CD14-positive monocyte (primary cell): ENCODE data around the gene AGBL1. TPM values are rescaled to one million over a fixed set of nuclear protein-coding genes. Genes with fewer than 3 reads are reported as not detected.

Experiments used
- DNase-seq, 3 donors: peaks; one replicate each; pipeline ENCODE4 v3.0.0-alpha.2; 2011 to 2022
- H2AFZ ChIP-seq: 2 replicates; pipeline ENCODE4 v1.6.0; 2012; ENCODE audit warnings: mild to moderate bottlenecking, low read depth, low read length, inconsistent platforms; ENCODE audit not compliant: insufficient read depth, poor library complexity, severe bottlenecking
- H3K27ac ChIP-seq, 2 donors: 1 replicate in 1 of 2; 2 replicates in 1 of 2; pipeline ENCODE4 v1.5.1; 2012 to 2013; ENCODE audit warnings: low read length in 2 of 2, control low read depth in 1 of 2, inconsistent platforms in 1 of 2, low read depth in 1 of 2, mild to moderate bottlenecking in 1 of 2
- H3K27me3 ChIP-seq, 2 donors: one replicate each; pipeline versions ENCODE4 v1.6.0 to v1.6.1; 2011 to 2013; ENCODE audit warnings: low read length in 2 of 2; ENCODE audit not compliant: control insufficient read depth in 2 of 2, insufficient read depth in 2 of 2
- H3K36me3 ChIP-seq, 2 donors: replicated peaks in 1 of 2; 1 replicate in 1 of 2; 2 replicates in 1 of 2; pipeline versions ENCODE4 v1.5.1 to v1.6.1; 2012 to 2013; ENCODE audit warnings: low read length in 2 of 2, control low read depth in 1 of 2, inconsistent platforms in 1 of 2, mild to moderate bottlenecking in 1 of 2; ENCODE audit not compliant: insufficient read depth in 2 of 2, control insufficient read depth in 1 of 2
- H3K4me1 ChIP-seq, 2 donors: 1 replicate in 1 of 2; 2 replicates in 1 of 2; pipeline versions ENCODE4 v1.5.1 to v1.6.1; 2012 to 2013; ENCODE audit warnings: low read length in 2 of 2, control low read depth in 1 of 2, inconsistent platforms in 1 of 2, mild to moderate bottlenecking in 1 of 2, moderate library complexity in 1 of 2; ENCODE audit not compliant: insufficient read depth in 2 of 2, control insufficient read depth in 1 of 2
- H3K4me2 ChIP-seq: replicated peaks from 2 replicates; pipeline ENCODE3; 2012; ENCODE audit warnings: low read length, moderate library complexity, mild to moderate bottlenecking; ENCODE audit not compliant: poor library complexity, severe bottlenecking; ENCODE audit errors: extremely low read depth
- H3K4me3 ChIP-seq, 3 experiments: fragments of 200-600 bp in 1 of 3; sonication (generic) in 1 of 3; replicated peaks in 1 of 3; 1 replicate in 2 of 3; 2 replicates in 1 of 3; pipeline ENCODE4 v1.5.1; 2011 to 2013; ENCODE audit warnings: low read length in 3 of 3, mild to moderate bottlenecking in 3 of 3, control low read depth in 2 of 3, low read depth in 2 of 3, inconsistent platforms in 1 of 3, moderate library complexity in 1 of 3
- H3K79me2 ChIP-seq: 2 replicates; pipeline ENCODE4 v1.6.0; 2012; ENCODE audit warnings: mild to moderate bottlenecking, control low read depth, inconsistent platforms, low read length, moderate library complexity; ENCODE audit not compliant: insufficient read depth
- H3K9ac ChIP-seq: 2 replicates; pipeline ENCODE4 v1.6.0; 2017; ENCODE audit warnings: low read length, mild to moderate bottlenecking; ENCODE audit not compliant: insufficient read depth, poor library complexity, severe bottlenecking
- H3K9me3 ChIP-seq, 2 donors: replicated peaks in 1 of 2; 1 replicate in 1 of 2; 2 replicates in 1 of 2; pipeline versions ENCODE4 v1.5.1 to v1.6.1; 2012 to 2013; ENCODE audit warnings: low read length in 2 of 2, control low read depth in 1 of 2; ENCODE audit not compliant: control insufficient read depth in 1 of 2, insufficient read depth in 1 of 2
- H4K20me1 ChIP-seq: 2 replicates; pipeline ENCODE4 v1.6.0; 2012; ENCODE audit warnings: mild to moderate bottlenecking, low read length, control low read depth, moderate library complexity; ENCODE audit not compliant: insufficient read depth
- H3K27ac Mint-ChIP-seq, 7 donors: one replicate each; pipeline ENCODE4 v1.8.0; 2020; ENCODE audit warnings: mild to moderate bottlenecking in 7 of 7, mixed read lengths in 7 of 7, moderate library complexity in 6 of 7, inconsistent platforms in 2 of 7
- H3K27me3 Mint-ChIP-seq, 3 donors: one replicate each; pipeline ENCODE4 v1.8.0; 2021 to 2022; ENCODE audit warnings: low read depth in 3 of 3, mild to moderate bottlenecking in 3 of 3, mixed read lengths in 3 of 3, moderate library complexity in 3 of 3, inconsistent platforms in 1 of 3
- H3K36me3 Mint-ChIP-seq, 2 donors: one replicate each; pipeline ENCODE4 v1.8.0; 2020; ENCODE audit warnings: mixed read lengths in 2 of 2, inconsistent platforms in 1 of 2, mild to moderate bottlenecking in 1 of 2
- H3K4me1 Mint-ChIP-seq: one replicate; pipeline ENCODE4 v1.8.0; 2020; ENCODE audit warnings: mild to moderate bottlenecking, mixed read lengths
- H3K4me3 Mint-ChIP-seq, 2 donors: one replicate each; pipeline ENCODE4 v1.8.0; 2020; ENCODE audit warnings: mild to moderate bottlenecking in 2 of 2, mixed read lengths in 2 of 2, moderate library complexity in 1 of 2
- H3K9me3 Mint-ChIP-seq, 7 donors: one replicate each; pipeline ENCODE4 v1.8.0; 2020 to 2022; ENCODE audit warnings: mixed read lengths in 7 of 7, mild to moderate bottlenecking in 6 of 7, moderate library complexity in 6 of 7, inconsistent platforms in 2 of 7
- WGBS: methylation state at CpG from one replicate; pipeline ENCODE4 v1.1.5; 2013; ENCODE audit warnings: missing lambda C conversion rate; ENCODE audit not compliant: insufficient coverage; 5-methylcytosine and 5-hydroxymethylcytosine counted together
- intact Hi-C, 2 donors: fragments of 100-400 bp; cut with micrococcal nuclease; formaldehyde crosslinking; loops; one replicate each; pipeline versions ENCODE4 v1.15.0 to v1.15.1; 2023
- polyA plus RNA-seq, 3 donors: library from polyadenylated mRNA; depleted of rRNA in 1 of 3; unstranded in 2 of 3; stranded (reverse) in 1 of 3; fragments of 300-500 nt in 2 of 3; fragments of >200 nt in 1 of 3; fragmentation: Illumina TruSeq in 2 of 3; gene quantifications; 1 replicate in 2 of 3; 2 replicates in 1 of 3; pipeline ENCODE4 v1.2.3, GENCODE V29; 2012 to 2021
- TF ChIP-seq, protein P1 (sequence below): fragments of 200-600 bp; IDR thresholded peaks from one replicate; pipeline ENCODE4 v1.8.0; 2022; ENCODE audit warnings: antibody characterized with exemption, mild to moderate bottlenecking

The AGBL1 gene
- polyA plus RNA-seq, 3 donors = not detected

DNA sequence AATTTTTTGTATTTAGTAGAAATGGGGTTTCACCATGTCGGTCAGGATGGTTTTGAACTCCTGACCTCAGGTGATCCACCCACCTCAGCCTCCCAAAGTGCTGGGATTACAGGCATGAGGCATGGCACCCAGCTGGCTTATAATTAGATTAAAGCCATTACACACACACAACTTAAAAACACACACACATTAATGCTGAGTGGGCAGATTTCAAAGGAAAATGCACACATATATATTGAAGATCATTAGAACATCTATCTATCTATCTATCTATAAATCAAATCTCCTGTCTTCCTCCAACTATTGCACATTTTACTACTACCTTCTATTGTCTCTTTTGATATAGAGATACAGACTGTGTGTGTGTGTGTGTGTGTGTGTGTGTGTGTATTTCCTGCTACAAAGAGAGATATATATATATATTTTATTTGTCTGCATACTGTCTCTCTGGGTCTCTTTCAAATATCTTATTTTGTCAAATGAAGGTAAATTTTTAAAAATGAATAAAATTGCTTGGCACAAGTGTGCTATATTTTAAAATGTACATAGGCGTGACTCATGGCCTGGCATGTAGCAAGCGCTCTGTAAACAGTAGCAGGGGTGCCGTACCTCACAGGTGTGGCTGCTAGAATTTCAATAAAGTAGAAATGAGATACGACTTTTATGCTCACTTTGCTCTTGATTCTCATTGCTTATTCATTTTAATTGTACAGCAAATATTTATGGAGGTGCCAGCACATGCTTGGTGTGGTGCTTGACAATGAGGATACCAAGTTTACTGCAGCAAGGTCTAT, 655.8 kb downstream of the AGBL1 start:
- Mint-ChIP-seq H3K36me3 (no peaks in the 10 kb centered on the region), H3K9me3 (no peaks in the 10 kb centered on the region), H3K27ac (no peak overlapping the region), H3K27me3 (no peaks in the 10 kb centered on the region), H3K4me3 (no peak overlapping the region), H3K4me1 (no peaks in the 10 kb centered on the region)
- intact Hi-C loops = no loop called here
- Histone ChIP-seq H3K4me1 (no peaks in the 10 kb centered on the region), H3K9me3 (no peaks in the 10 kb centered on the region), H3K9ac (no peak overlapping the region), H3K4me3 (no peak overlapping the region), H3K27ac (no peak overlapping the region), H3K27me3 (no peaks in the 10 kb centered on the region), H3K4me2 (no peak overlapping the region), H3K36me3 (no peaks in the 10 kb centered on the region), H4K20me1 (no peaks in the 10 kb centered on the region), H3K79me2 (no peaks in the 10 kb centered on the region), H2AFZ (no peak overlapping the region)
- WGBS = 86% methylated on average over 1 of the region's 5 CpGs
- TF ChIP-seq, protein P1, sequence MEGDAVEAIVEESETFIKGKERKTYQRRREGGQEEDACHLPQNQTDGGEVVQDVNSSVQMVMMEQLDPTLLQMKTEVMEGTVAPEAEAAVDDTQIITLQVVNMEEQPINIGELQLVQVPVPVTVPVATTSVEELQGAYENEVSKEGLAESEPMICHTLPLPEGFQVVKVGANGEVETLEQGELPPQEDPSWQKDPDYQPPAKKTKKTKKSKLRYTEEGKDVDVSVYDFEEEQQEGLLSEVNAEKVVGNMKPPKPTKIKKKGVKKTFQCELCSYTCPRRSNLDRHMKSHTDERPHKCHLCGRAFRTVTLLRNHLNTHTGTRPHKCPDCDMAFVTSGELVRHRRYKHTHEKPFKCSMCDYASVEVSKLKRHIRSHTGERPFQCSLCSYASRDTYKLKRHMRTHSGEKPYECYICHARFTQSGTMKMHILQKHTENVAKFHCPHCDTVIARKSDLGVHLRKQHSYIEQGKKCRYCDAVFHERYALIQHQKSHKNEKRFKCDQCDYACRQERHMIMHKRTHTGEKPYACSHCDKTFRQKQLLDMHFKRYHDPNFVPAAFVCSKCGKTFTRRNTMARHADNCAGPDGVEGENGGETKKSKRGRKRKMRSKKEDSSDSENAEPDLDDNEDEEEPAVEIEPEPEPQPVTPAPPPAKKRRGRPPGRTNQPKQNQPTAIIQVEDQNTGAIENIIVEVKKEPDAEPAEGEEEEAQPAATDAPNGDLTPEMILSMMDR = no peak
- no peak for DNase-seq

DNA sequence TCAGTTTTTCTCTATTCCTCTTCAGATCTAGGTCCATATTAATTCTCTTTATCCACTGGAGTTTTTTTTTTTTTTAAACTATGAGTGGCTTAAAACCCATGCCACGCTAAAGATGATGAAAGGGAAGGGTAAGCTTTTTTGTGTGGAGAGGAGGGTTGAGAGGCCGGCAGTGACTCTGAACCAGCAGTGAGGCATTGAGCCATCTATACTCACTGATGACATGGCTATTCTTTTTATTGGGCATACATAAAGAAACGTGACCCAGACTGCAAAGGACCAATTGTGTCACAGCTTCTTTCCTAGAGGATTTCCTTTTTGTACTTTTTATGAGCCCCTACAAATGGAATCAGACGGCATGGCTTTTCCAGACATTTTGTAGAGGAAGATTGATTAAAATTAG, 662.2 kb downstream of the AGBL1 start:
- TF ChIP-seq, protein P1 = no peak
- WGBS = 100% methylated on average over 1 of the region's 4 CpGs

More for the DNA sequence above, 662.2 kb downstream of the AGBL1 start:
- Histone ChIP-seq H3K9ac (no peak overlapping the region), H2AFZ (no peak overlapping the region), H3K4me2 (no peak overlapping the region), H3K36me3 (no peaks in the 10 kb centered on the region), H3K27ac (no peak overlapping the region), H3K79me2 (no peaks in the 10 kb centered on the region), H3K27me3 (no peaks in the 10 kb centered on the region), H3K4me3 (no peak overlapping the region), H3K4me1 (no peaks in the 10 kb centered on the region), H3K9me3 (no peaks in the 10 kb centered on the region), H4K20me1 (no peaks in the 10 kb centered on the region)
- peaks cover 0 to 2% (median 0%) of the 10 kb centered on the region in 3 donors for H3K27me3 Mint-ChIP-seq
- H3K4me1 Mint-ChIP-seq = no peaks in the 10 kb centered on the region
- H3K36me3 Mint-ChIP-seq = no peaks in the 10 kb centered on the region
- H3K9me3 Mint-ChIP-seq = peaks cover 0 to 1% (median 0%) of the 10 kb centered on the region in 7 donors
- no peak overlapping the region for H3K4me3 Mint-ChIP-seq
- DNase-seq = no peak
- intact Hi-C loops = no loop called here
- H3K27ac Mint-ChIP-seq = no peak overlapping the region
